GM19099 (cell line): ENCODE results near the gene FAM229A.

Experiments used
- POLR2A ChIP-seq: IDR thresholded peaks from 3 replicates; pipeline ENCODE4 v1.6.1; 2011; ENCODE audit warnings: low read depth; ENCODE audit not compliant: insufficient read length; ENCODE audit errors: extremely low read depth

The FAM229A gene

DNA sequence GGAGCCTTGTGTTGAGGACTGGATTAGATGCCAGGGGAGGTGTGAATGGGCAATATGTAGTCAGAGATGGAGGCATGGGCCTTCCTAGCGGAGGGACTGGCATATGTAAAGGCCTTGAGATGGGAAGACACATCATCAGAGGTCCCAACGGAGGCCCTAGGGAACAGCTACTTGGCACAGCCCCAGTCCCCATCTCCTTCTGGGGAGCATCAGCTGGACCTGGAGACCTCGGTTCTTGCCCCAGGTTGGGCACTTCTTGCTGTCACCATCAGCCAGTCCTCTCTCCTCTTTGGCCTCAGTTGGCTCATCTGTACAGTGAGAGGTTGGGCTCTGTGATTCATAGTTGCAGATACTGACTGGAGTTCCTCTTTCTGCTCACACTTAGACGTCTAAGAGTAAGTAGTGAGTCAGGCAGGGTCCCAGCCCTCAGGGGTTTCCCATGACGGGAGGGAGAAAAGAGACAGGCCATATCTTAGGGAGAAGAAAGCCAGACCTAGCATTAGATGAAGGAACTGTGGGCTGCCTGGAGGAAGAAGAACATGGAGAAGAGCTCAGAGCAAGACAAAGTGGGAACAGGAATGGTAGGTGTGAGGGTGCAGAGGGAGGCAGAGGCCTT, 22.8 kb downstream of the FAM229A start:
- no peak for TF ChIP-seq POLR2A

DNA sequence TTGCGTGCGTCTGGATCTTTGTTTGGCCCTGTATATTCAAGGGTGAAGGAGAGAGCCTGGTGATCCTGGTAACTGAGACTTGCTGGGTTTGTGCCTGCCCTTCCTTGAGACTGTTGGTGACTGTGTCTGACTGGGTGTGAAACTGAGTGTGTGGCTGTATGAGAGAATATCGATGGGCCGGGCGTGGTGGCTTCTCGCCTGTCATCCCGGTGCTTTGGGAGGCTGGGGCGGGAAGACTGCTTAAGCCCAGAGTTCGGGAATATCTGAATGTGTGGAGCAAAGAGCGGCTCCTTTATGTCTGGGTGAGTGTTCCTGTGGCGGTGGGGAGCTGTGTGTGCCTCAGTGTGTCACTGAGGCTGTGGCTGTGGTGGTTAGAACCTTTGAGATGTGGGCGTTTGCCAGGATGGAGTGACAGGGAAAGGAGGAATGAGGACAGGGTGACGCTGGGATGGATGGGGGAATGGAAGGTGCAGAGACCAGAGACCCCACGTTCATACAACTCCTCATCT, 23.6 kb downstream of the FAM229A start:
- TF ChIP-seq POLR2A: no peak

DNA sequence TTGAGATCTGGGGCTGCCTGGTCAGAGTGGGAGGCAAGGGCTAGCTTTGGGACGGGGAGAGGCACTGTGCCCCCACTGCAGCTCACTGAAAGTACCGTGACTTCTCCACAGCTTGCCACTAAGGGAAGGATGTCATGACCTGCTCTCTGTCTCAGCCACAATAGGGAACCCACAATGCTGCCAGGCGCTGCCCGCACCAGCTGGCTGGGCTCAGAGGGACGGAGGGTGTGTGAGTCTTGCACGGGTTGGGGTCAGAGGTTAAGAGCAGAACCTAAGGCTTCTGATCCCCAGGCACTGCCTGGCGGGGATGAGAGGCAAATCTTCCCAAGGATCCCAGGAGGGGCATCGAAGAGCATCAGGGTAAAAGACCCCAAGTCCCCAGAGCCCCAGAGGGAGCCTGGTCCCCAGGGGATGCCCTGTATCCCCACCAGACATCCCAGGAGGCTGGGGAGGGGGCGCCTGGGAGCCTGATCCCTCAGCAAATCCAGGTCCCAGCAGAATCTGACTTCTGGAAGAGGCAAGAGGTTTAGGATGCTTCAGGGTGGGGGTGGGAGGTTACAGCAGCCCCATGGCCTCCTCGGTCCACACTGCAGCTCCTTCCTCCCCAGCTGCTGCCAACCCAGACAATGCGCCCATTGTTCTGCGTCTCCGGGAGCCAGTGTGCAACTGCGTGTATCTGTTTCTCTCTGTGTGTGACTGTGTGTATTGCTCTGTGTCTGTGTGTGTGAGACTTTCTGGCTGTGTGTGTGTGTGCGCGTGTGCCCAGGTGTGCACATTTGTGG, 24.2 kb downstream of the FAM229A start:
- TF ChIP-seq POLR2A: no peak

DNA sequence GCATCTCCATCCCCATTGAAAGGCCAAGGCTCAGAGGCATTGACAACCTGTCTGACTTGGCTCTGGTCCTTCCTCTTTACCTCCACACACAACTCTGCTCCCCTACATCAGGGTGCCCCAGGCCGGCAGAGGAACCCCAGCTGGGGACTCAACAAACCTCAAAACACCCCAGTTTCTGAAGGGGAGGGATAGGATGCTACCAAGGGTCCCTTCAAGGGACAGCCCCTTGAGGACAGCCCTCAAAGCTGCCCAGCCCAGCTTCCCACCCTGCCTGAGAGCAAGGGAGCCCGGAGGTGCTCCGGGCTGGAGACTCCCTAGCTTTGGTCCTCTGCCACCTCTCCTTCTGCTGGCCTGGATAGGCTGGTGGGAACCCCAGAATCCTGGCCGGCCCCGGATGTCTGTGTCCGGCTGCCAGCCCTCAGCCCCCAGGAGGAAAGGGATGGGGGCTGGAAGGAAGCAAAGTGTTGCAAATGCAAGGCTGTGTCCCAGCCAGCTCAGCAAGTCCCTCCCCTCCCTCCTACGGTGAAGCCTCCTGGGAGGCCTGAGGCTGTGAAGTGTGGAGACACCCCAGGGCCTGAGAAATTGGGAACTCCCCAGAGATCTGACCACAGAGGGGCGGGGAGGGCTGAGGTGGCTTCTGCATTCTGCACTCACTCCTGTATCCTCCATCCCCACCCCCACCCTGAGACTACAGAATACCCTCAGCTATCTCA, 25.2 kb downstream of the FAM229A start:
- peak; percentile 34 for TF ChIP-seq POLR2A

DNA sequence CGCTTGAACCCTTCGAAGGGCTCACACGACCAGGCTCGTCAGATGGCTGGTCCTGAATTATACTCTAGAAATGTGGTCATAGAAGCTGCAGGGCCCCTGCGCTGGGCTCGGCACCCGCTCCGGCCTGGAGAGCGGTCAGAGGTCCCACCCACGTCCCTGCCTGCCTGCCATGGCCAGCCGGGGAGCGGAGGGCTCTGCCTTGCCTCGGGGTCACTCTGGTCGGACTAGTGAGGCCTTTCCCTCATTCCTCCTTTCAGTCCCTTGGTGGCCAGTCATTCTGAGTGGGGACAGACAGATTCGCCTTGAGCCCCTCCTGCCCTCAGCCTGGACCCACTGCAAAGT, 25.7 kb downstream of the FAM229A start:
- no peak for TF ChIP-seq POLR2A

DNA sequence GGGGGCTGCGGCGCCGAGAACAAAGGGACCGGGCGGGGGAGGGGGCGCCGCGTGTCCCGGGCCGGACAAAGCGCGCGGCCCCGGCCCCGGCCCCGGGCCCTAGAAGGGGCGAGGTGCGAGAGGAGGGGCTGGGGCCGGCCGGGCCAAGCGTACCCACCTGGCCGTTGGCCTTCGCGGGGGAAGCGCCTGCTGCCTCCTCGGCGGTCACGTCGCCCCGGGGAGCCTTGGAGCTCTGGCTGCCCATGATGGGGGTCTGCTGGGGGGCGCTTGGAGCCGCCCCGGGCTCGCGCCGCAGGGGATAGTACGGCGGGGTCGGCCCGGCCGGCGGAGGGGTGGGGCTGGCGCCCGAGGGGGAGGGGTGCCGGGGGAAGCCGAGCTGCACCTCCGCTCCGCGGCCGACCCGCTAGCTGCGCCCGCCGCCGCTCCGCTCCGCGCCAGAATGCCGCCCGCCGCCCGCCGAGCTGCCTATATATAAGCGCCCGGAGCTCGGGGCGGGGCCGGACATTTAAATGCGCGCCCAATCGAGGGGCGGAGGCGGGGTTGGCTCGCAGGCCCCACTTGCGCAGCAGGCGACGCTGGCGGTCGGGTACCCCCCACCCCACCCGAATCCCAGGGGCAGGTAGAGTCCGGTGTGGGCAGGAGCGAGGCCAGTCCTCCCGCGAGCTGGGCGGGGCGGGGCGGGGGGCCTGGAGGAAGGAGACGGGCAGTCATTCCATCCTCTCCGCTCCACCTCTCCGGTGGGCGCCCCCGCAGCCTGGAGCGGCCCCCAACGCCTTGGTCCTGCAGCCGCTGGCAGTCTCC, 26.3 kb downstream of the FAM229A start, which contains the start of gene MARCKSL1:
MARCKSL1 (minus strand) TSS at position 444 of the 801 bp plus-strand sequence; CDS start at position 244, 200 bp downstream.
- TF ChIP-seq POLR2A: peak; percentile 99

DNA sequence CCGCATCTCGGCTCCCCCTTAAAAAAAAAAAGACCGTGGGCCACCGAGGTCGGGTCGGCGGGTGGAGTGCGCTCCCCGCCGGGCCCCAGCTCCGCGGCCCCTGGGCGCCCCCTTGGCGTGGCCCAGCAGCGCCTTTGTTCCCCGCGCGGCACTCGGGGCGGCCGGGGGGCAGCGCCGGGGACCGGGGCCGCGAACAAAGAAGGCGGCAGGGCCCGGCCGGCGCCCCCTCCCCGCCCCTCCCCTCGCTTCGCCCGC, 26.8 kb downstream of the FAM229A start:
- no peak for TF ChIP-seq POLR2A

DNA sequence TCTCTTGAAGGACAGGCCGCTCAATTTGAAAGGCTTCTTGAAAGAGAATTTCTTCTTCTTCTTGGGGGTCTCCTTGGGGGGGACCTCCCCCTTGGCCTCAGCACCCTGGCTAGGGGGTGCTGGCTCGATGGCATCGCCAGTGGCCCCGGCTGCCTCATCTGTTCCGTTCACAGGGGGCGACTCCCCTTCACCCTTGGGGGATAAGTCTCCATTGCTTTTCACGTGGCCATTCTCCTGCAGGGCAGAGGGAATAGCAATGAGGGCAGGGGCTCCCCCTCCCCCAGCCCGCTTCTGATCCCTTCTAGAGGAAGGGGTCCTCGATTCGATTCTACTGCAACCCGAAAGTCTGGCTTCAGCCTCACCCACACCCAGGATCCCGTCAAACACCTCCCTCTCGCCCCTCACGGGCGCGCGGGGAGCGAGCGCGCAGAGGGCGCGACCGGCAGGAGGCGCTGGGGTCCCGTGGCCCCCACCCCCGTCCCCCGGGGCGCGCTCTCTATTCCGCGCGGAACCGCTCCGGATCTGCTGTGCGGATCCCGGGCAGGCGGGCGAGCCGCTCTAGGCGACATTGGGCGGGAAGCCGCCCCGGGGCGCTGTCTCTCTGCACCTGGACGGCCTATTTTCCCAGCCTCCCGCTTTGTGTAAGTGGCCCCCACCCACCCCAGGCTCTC, 27.3 kb downstream of the FAM229A start:
- TF ChIP-seq POLR2A: no peak

DNA sequence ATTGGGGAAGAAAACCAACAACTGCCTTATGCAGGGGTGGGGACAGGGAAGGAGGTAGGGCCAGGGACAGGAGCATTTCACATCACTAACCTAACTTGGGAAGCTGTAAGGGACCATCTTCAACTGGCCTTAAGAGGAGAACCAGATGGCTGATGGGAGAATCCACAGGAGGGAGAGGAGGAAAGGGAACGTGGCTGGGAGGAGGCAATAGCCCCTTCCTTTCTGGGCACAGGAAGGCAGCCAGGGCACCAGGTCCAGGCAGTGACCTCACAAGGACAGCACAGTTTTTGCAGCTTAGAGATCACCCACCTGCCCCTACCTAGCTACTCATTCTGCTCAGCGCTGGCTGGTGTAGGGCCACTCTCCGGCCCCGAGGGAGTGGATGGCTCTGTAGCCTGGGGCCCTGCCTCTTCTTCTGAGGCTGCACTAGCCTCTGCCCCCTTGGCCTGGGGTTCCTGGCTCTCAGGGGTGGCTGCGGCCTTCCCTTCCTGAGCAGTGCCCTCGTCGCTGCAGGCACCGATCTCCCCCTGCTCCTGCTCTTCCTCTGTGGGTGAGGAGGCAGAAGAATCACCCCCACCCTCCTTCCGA, 27.9 kb downstream of the FAM229A start:
- TF ChIP-seq POLR2A: peak; percentile 9

DNA sequence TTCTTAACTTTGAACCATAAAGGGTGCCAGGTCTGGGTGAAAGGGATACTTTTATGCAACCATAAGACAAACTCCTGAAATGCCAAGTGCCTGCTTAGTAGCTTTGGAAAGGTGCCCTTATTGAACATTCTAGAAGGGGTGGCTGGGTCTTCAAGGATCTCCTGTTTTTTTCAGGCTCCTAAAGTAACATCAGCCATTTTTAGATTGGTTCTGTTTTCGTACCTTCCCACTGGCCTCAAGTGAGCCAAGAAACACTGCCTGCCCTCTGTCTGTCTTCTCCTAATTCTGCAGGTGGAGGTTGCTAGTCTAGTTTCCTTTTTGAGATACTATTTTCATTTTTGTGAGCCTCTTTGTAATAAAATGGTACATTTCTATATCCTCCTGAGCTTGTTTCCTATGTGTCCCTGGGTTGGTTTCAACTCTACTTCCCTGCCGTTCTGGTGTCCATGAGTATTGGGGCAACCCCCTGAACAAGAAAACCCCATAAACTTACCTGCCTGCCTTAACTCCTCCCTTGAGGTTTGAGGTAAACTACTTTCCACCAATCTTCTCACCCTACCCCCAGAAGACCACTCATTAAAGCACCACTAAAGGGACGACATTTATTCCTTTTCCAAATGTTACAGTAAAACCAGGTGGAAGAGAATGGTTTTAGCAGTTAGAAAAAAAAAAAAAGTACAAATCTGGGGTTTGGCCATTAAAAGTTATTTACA, 28.9 kb downstream of the FAM229A start:
- TF ChIP-seq POLR2A: no peak

DNA sequence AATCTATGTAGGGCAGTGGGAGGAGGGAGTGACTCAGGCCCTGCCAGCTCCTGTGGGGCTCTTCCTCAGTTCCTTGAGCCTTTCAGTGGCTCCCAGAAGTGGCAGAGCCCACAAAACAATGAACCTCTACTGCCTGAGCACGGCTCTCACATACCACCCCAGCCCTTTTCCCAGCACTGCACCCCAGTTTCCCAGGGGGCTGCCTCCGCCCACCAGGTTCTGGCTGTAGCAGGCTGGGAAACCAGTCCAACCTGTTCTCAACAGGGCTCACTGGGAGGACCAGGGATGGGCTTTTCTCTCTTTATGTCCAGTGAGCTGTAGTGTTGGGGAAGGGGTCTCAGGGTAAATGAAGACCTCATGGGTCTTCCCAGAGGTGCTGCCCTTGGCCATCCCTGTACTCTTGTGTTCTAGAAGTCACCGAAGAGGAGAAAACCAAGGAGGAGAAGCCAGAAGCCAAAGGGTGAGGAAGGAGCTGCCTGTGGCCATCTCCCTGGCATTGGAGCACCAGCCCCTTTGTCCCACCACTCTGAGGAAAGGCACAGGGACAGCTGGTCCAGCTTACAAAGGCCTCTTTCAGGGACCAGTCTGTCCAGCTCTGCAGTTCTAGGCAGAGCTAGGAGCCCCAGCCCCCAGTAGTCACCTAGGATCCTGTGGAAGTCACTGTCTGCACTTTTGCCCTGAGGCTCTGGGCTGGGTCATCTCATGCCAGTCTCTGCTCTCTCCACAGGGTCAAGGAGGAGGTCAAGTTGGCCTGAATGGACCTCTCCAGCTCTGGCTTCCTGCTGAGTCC, 29.8 kb downstream of the FAM229A start:
- TF ChIP-seq POLR2A: peak; percentile 25

DNA sequence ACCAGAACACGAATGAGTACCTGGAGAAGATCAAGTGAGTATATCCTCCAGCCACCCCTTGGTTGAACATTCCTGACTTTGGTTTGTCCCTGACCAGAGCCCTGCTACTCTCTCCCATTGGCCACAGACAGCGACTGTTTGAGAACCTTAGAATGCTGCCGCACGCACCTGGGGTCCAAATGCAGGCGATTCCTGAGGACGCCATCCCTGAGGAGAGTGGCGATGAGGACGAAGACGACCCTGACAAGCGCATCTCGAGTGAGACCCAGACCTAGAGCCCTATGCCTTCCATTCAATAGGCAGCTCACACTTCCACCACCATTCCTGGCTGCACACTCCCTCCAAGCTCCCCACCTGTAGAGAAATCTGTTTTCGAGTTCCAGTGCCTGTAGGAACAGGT, 30.7 kb downstream of the FAM229A start:
- TF ChIP-seq POLR2A: peak; percentile 40
